Activated naive CD4-positive, alpha-beta T cell treated with anti-CD3 and anti-CD28 coated beads for 36 hours (primary cell): ENCODE measurements around the gene CLEC6A. TPM values are rescaled to one million over a fixed set of nuclear protein-coding genes. Genes with fewer than 3 reads are reported as not detected.
"Not testable (repeated sequence)": the region's sequence is repeated elsewhere in the genome, so short reads cannot be mapped to it uniquely, and the experiment has no call there.

Experiments used
- CTCF ChIA-PET: fragments of 350-600 bp; sonication (Branson Sonifier 250); formaldehyde crosslinking; loops from one replicate; lab custom pipeline; 2021; ENCODE audit warnings: antibody characterized with exemption; lab: Charles Lee
- DNase-seq: peaks from one replicate; pipeline ENCODE4 v3.0.0-alpha.2; 2020
- H3K27ac Mint-ChIP-seq: one replicate; pipeline ENCODE4 v1.8.0; 2021; ENCODE audit warnings: mild to moderate bottlenecking, mixed read lengths
- H3K27me3 Mint-ChIP-seq: one replicate; pipeline ENCODE4 v1.8.0; 2021; ENCODE audit warnings: low read depth, mixed read lengths
- H3K36me3 Mint-ChIP-seq: one replicate; pipeline ENCODE4 v1.8.0; 2021; ENCODE audit warnings: low read depth, mixed read lengths
- H3K4me1 Mint-ChIP-seq: one replicate; pipeline ENCODE4 v1.8.0; 2021; ENCODE audit warnings: low read depth, mixed read lengths
- H3K4me3 Mint-ChIP-seq: one replicate; pipeline ENCODE4 v1.8.0; 2021; ENCODE audit warnings: mild to moderate bottlenecking, moderate library complexity, mixed read lengths
- H3K9me3 Mint-ChIP-seq: one replicate; pipeline ENCODE4 v1.8.0; 2021; ENCODE audit warnings: mixed read lengths
- intact Hi-C: fragments of 100-400 bp; cut with micrococcal nuclease; formaldehyde crosslinking; loops from one replicate; pipeline ENCODE4 v1.15.1; 2023
- total RNA-seq, 2 experiments: library from RNA; stranded (reverse); gene quantifications; one replicate each; pipeline ENCODE4 v1.2.3, GENCODE V29; 2021

The CLEC6A gene
- total RNA-seq, 2 experiments from 2014 or later: not detected

DNA sequence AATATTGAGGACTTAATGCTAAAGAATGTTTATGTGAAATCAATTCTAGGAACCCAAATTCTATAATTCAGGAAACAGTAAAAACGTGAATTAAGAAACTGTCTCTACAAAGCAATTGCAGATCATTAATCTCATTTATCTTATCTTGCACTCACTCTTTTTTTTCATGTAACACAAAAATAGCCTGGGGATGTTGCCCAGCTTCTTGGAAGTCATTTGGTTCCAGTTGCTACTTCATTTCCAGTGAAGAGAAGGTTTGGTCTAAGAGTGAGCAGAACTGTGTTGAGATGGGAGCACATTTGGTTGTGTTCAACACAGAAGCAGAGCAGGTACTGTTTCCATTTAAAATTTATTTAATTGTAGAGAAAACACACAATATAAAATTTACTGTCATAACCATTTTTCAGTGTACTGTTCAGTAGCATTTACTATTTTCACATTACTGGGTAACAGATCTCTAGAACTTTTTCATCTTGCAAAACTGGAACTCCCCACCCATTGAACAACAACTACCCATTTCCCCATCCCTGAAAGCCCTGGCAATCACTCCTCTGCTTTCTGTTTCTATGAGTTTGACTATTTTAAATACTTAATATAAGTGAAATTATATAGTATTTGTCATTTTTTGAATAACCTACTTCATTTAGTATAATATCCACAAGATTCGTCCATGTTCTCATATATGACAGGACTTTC lies 9.7 kb downstream of the CLEC6A start:
- intact Hi-C loops: no loop called here

GRCh38 chr12:8466241-8466640 lies 10.5 kb downstream of the CLEC6A start:
- Mint-ChIP-seq H3K4me3 (no peak overlapping the region), H3K27ac (no peak overlapping the region), H3K27me3 (peaks cover 17% of the 10 kb centered on the region), H3K36me3 (no peaks in the 10 kb centered on the region), H3K4me1 (no peaks in the 10 kb centered on the region), H3K9me3 (no peaks in the 10 kb centered on the region)
- DNase-seq: no peak
- CTCF ChIA-PET: no interaction called here
- intact Hi-C loops: no loop called here

More for the DNA sequence above, 9.7 kb downstream of the CLEC6A start:
- Mint-ChIP-seq H3K4me3 (no peak overlapping the region), H3K27ac (no peak overlapping the region), H3K4me1 (no peaks in the 10 kb centered on the region), H3K9me3 (no peaks in the 10 kb centered on the region), H3K36me3 (no peaks in the 10 kb centered on the region), H3K27me3 (peaks cover 14% of the 10 kb centered on the region)
- DNase-seq: no peak
- CTCF ChIA-PET: no interaction called here

DNA sequence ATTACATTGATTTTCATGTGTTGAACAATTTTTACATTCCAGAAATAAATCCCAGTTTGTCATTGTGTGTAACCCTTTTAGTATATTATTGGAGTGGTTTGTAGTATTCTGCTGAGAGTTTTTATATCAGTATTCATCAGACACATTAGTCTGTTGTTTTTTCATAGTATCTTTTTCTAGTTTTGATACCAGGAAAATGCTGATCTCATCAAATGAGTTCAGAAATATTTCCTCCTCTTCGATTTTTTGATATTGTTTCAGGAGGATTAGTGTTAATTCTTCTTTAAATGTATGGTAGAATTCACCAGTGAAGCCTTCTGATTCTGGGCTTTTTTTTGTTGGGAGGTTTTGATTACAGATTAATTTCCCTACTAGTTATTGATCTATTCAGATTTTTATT lies 15.3 kb downstream of the CLEC6A start:
- intact Hi-C loops: no loop called here
- H3K9me3 Mint-ChIP-seq: no peaks in the 10 kb centered on the region
- CTCF ChIA-PET: no interaction called here
- no peak for DNase-seq
- H3K27me3 Mint-ChIP-seq: peaks cover 28% of the 10 kb centered on the region
- no peaks in the 10 kb centered on the region for H3K4me1 Mint-ChIP-seq
- H3K27ac Mint-ChIP-seq: no peak overlapping the region
- H3K4me3 Mint-ChIP-seq: no peak overlapping the region
- no peaks in the 10 kb centered on the region for H3K36me3 Mint-ChIP-seq

GRCh38 chr12:8475508-8476203 lies 19.9 kb downstream of the CLEC6A start:
- Mint-ChIP-seq H3K9me3 (no peaks in the 10 kb centered on the region), H3K27ac (no peak overlapping the region), H3K36me3 (no peaks in the 10 kb centered on the region), H3K4me3 (no peak overlapping the region), H3K4me1 (no peaks in the 10 kb centered on the region), H3K27me3 (peaks cover 16% of the 10 kb centered on the region)
- CTCF ChIA-PET: no interaction called here
- intact Hi-C loops: no loop called here
- no peak for DNase-seq

DNA sequence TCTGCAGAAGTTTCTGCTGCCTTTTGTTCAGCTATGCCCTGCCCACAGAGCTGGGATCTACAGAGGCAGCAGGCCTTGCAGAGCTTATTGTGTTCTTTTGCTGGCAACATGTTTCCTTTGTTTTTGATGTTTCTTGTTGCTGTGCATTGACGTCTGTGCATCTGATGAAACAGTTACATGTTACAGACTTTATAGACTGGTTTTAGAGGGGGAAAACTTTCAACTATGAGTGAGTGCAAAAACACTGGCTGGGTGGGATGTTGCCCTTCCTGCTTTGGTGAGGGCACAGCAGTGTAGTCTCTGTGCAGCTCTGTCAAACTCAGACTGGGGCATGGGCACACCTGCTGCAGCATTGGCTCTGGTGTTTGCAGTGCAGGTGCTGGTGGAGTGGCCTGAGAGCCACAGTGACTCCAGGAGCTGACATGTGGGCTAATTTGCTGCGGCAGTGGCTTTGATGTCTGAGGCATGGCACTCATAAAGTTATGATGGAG lies 26.9 kb downstream of the CLEC6A start:
- no peaks in the 10 kb centered on the region for H3K36me3 Mint-ChIP-seq
- intact Hi-C loops: no loop called here
- CTCF ChIA-PET: interaction anchor here (1.1 to 1.3 kb wide), 2 partner anchors 8 to 62 kb away, joined by 3 read pairs; no protein-coding TSS in a partner anchor
- DNase-seq: no peak
- H3K9me3 Mint-ChIP-seq: no peaks in the 10 kb centered on the region
- H3K27ac Mint-ChIP-seq: no peak overlapping the region
- no peak overlapping the region for H3K4me3 Mint-ChIP-seq
- peaks cover 5% of the 10 kb centered on the region for H3K4me1 Mint-ChIP-seq
- H3K27me3 Mint-ChIP-seq: peaks cover 10% of the 10 kb centered on the region

- Mint-ChIP-seq H3K4me1 (peaks cover 5% of the 10 kb centered on the region), H3K4me3 (no peak overlapping the region), H3K27ac (no peak overlapping the region), H3K27me3 (peaks cover 10% of the 10 kb centered on the region), H3K36me3 (no peaks in the 10 kb centered on the region), H3K9me3 (no peaks in the 10 kb centered on the region)
- intact Hi-C loops: no loop called here
- CTCF ChIA-PET: interaction anchor here (1.1 to 1.3 kb wide), 2 partner anchors 8 to 62 kb away, joined by 3 read pairs; no protein-coding TSS in a partner anchor
- peak; percentile 24 for DNase-seq
These were observed 27.3 kb downstream of the CLEC6A start for GRCh38 chr12:8483079-8483478.

DNA sequence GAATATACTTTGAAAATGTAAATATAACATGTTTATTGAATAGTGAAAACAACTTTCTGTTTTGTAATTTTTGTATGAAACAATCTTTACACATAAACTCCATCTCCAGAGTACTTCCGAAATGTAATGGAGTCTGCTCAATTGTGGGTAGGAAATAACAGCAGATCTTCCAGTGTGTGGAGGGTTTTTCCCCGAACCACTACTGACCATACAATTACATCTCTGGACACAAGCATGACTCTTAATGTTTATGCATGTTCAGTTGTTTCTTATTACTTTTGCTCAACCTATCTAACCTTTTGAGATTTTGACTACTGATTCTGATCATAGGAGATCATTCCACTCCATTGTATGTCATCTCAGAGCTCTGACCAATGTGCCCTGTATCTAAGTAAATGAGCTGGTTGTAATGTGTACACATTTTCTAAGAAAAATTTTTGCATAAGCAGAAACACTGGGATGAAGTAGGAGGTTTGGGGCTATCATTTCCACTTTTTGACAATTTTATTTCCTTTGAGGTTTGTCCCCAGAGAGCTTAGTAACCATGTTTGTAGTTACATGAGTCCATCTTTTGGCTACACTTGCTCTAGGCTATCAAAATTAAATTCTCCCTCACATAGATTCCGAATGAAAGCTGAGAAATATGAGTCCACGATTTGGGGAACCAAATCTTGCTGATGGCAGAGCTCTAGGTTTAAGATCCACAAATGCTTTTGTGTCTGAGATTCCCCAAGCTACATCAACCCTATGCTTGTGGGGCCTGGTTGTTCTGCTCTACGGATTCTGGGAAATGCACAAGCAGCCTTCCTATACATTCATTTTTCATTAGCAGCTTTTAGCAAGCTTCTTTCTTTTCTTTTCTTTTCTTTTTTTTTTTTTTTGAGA lies 36.1 kb downstream of the CLEC6A start:
- no peak overlapping the region for H3K4me3 Mint-ChIP-seq
- intact Hi-C loops: loop anchor here (2.0 kb wide), 1 partner anchor 51 kb away; no protein-coding TSS in a partner anchor
- CTCF ChIA-PET: interaction anchor here (1.1 to 1.7 kb wide), 2 partner anchors 31 to 52 kb away, joined by 3 to 6 read pairs; no protein-coding TSS in a partner anchor
- no peak for DNase-seq
- peaks cover 1% of the 10 kb centered on the region for H3K27me3 Mint-ChIP-seq
- H3K9me3 Mint-ChIP-seq: no peaks in the 10 kb centered on the region
- H3K27ac Mint-ChIP-seq: peak overlapping the region; percentile 80
- H3K4me1 Mint-ChIP-seq: peaks cover 25% of the 10 kb centered on the region
- H3K36me3 Mint-ChIP-seq: no peaks in the 10 kb centered on the region

GRCh38 chr12:8493084-8493483 lies 37.3 kb downstream of the CLEC6A start:
- H3K36me3 Mint-ChIP-seq: no peaks in the 10 kb centered on the region
- peak; percentile 83 for DNase-seq
- CTCF ChIA-PET: interaction anchor here (1.6 to 1.7 kb wide), 2 partner anchors 32 to 51 kb away, joined by 3 to 6 read pairs; no protein-coding TSS in a partner anchor
- no peaks in the 10 kb centered on the region for H3K9me3 Mint-ChIP-seq
- H3K4me1 Mint-ChIP-seq: peaks cover 25% of the 10 kb centered on the region
- H3K27me3 Mint-ChIP-seq: peaks cover 5% of the 10 kb centered on the region
- intact Hi-C loops: loop anchor here (1.0 to 2.0 kb wide), 8 partner anchors 50 to 751 kb away; partner anchors contain the start of genes KLRG1 and PHC1
- peak overlapping the region; percentile 80 for H3K27ac Mint-ChIP-seq
- H3K4me3 Mint-ChIP-seq: no peak overlapping the region

- H3K4me3 Mint-ChIP-seq, H3K27ac Mint-ChIP-seq, H3K36me3 Mint-ChIP-seq, H3K9me3 Mint-ChIP-seq, intact Hi-C loops, DNase-seq: not testable (repeated sequence)
- CTCF ChIA-PET: interaction anchor here (0.8 to 0.9 kb wide), 2 partner anchors 49 to 72 kb away, joined by 3 to 5 read pairs; no protein-coding TSS in a partner anchor
- Mint-ChIP-seq H3K27me3 (peaks cover 10% of the 10 kb centered on the region), H3K4me1 (peaks cover 25% of the 10 kb centered on the region)
These were observed 39.9 kb downstream of the CLEC6A start for GRCh38 chr12:8495671-8496070.

GRCh38 chr12:8496074-8496473 lies 40.3 kb downstream of the CLEC6A start:
- H3K9me3 Mint-ChIP-seq, H3K4me3 Mint-ChIP-seq, H3K27ac Mint-ChIP-seq, DNase-seq, H3K36me3 Mint-ChIP-seq, intact Hi-C loops: not testable (repeated sequence)
- Mint-ChIP-seq H3K4me1 (peaks cover 25% of the 10 kb centered on the region), H3K27me3 (peaks cover 10% of the 10 kb centered on the region)
- CTCF ChIA-PET: interaction anchor here (0.6 to 0.9 kb wide), 3 partner anchors 48 to 690 kb away, joined by 3 to 5 read pairs (median 3); no protein-coding TSS in a partner anchor

DNA sequence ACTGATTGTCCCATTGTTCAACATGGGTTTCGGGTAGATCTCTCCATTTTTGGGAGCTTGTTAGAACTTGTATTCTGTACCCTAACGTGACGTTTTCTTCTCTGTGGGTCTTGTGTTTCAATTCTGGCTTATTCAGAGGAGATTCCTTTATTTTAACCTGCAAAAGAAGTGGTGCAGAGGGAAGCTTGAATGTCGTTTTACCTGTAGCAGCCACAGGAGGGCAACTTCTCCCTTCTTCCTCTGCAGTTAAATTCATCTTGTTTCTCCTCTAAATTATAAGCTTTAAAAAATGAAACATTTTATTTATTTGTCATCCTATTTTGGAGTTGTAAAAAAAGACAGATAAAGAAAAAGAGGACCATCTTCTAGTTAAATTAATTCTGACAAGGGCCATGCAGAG lies 43.9 kb downstream of the CLEC6A start:
- Mint-ChIP-seq H3K4me1 (peaks cover 4% of the 10 kb centered on the region), H3K36me3 (no peaks in the 10 kb centered on the region), H3K9me3 (no peaks in the 10 kb centered on the region), H3K27ac (no peak overlapping the region), H3K27me3 (peaks cover 10% of the 10 kb centered on the region), H3K4me3 (no peak overlapping the region)
- intact Hi-C loops: no loop called here
- CTCF ChIA-PET: interaction anchor here (0.7 to 1.0 kb wide), 2 partner anchors 145 to 456 kb away, joined by 3 to 4 read pairs; no protein-coding TSS in a partner anchor
- DNase-seq: no peak
